ENCODE measurements around the gene CREG2.

CREG2 gene, protein sequence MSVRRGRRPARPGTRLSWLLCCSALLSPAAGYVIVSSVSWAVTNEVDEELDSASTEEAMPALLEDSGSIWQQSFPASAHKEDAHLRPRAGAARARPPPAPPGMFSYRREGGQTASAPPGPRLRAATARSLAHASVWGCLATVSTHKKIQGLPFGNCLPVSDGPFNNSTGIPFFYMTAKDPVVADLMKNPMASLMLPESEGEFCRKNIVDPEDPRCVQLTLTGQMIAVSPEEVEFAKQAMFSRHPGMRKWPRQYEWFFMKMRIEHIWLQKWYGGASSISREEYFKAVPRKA

GRCh38 chr2:101387151-101387834 lies at the start of gene CREG2:
CREG2 (minus strand) TSS chr2:101387503; CDS start chr2:101387457, 46 bp downstream.
- peak within 1 kb of the TSS in 1 of 2 donors; percentile 38 for H3K4me3 ChIP-seq (ENCODE audit: low read depth in 1 of 2, low read length in 2 of 2)
- H3K9ac ChIP-seq (ENCODE audit: low read length), result no peak within 1 kb of the TSS
- H3K4me1 ChIP-seq (ENCODE audit: insufficient read depth, low read length), result no peaks in the 10 kb centered on the region
- H3K27me3 ChIP-seq (ENCODE audit: control insufficient read depth in 1 of 2, insufficient read depth in 2 of 2, low read length in 2 of 2), result peaks cover 19 to 59% of the 10 kb centered on the region in 2 donors
- H3K27ac ChIP-seq (ENCODE audit: low read depth, low read length), result no peak within 1 kb of the TSS
- no peaks in the 10 kb centered on the region for H3K36me3 ChIP-seq (ENCODE audit: insufficient read depth, low read length)
- no peaks in the 10 kb centered on the region for H3K9me3 ChIP-seq (ENCODE audit: low read length)

- Histone ChIP-seq H3K9me3 (ENCODE audit: low read length) (no peaks in the 10 kb centered on the region), H3K36me3 (ENCODE audit: insufficient read depth, low read length) (no peaks in the 10 kb centered on the region), H3K4me3 (ENCODE audit: low read depth in 1 of 2, low read length in 2 of 2) (no peak overlapping the region), H3K9ac (ENCODE audit: low read length) (no peak overlapping the region), H3K27ac (ENCODE audit: low read depth, low read length) (no peak overlapping the region), H3K27me3 (ENCODE audit: control insufficient read depth in 1 of 2, insufficient read depth in 2 of 2, low read length in 2 of 2) (no peaks in the 10 kb centered on the region), H3K4me1 (ENCODE audit: insufficient read depth, low read length) (no peaks in the 10 kb centered on the region)
Measured at GRCh38 chr2:101435001-101435862, 47.9 kb upstream of the CREG2 start.

DNA sequence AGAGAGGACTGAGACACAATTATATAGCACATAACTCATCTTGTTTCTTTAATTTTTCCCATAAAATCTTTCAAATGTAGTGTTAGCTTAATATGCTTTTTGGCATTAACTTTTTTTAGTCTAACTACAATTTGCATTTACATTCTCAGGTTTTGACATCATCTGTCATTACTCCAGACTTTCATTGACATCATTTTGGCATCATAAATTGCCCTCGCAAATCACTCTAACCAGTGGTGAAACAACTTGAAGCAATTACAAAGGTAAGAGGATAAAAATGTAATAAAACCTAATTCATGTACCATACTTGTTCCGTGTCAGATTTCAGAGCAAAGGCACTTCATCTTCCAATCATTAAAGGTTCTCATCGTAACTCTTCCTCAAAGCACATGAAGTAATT lies 46.2 kb upstream of the CREG2 start:
- Histone ChIP-seq H3K4me3 (ENCODE audit: low read depth in 1 of 2, low read length in 2 of 2) (no peak overlapping the region), H3K9me3 (ENCODE audit: low read length) (no peaks in the 10 kb centered on the region), H3K27me3 (ENCODE audit: control insufficient read depth in 1 of 2, insufficient read depth in 2 of 2, low read length in 2 of 2) (no peaks in the 10 kb centered on the region), H3K27ac (ENCODE audit: low read depth, low read length) (no peak overlapping the region), H3K4me1 (ENCODE audit: insufficient read depth, low read length) (no peaks in the 10 kb centered on the region), H3K36me3 (ENCODE audit: insufficient read depth, low read length) (no peaks in the 10 kb centered on the region), H3K9ac (ENCODE audit: low read length) (no peak overlapping the region)

- Histone ChIP-seq H3K4me3 (ENCODE audit: low read depth in 1 of 2, low read length in 2 of 2) (no peak overlapping the region), H3K27ac (ENCODE audit: low read depth, low read length) (no peak overlapping the region), H3K9me3 (ENCODE audit: low read length) (no peaks in the 10 kb centered on the region), H3K36me3 (ENCODE audit: insufficient read depth, low read length) (no peaks in the 10 kb centered on the region), H3K27me3 (ENCODE audit: control insufficient read depth in 1 of 2, insufficient read depth in 2 of 2, low read length in 2 of 2) (no peaks in the 10 kb centered on the region), H3K4me1 (ENCODE audit: insufficient read depth, low read length) (no peaks in the 10 kb centered on the region), H3K9ac (ENCODE audit: low read length) (no peak overlapping the region)
Measured at GRCh38 chr2:101432411-101433181, 45.3 kb upstream of the CREG2 start.

DNA sequence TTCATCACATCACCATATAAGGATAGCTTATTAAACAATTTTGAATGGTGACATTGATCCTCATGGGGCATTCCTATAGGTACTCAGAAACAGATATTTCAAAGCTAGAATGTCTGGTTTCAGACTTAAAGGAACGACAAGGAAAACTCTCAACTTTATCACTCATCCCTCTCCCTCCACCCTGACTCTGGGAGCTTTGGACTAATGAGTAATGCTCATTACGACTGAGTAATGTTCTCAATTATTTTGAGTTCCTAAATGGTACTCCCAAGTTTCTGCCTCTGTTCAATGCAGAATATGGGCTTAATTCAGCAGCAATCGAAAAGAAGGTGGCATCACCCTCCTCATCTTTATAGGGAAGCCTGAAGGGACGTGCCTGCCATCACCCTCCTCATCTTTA lies 44.2 kb upstream of the CREG2 start:
- Histone ChIP-seq H3K9ac (ENCODE audit: low read length) (no peak overlapping the region), H3K36me3 (ENCODE audit: insufficient read depth, low read length) (no peaks in the 10 kb centered on the region), H3K4me3 (ENCODE audit: low read depth in 1 of 2, low read length in 2 of 2) (no peak overlapping the region), H3K9me3 (ENCODE audit: low read length) (no peaks in the 10 kb centered on the region), H3K27me3 (ENCODE audit: control insufficient read depth in 1 of 2, insufficient read depth in 2 of 2, low read length in 2 of 2) (no peaks in the 10 kb centered on the region), H3K27ac (ENCODE audit: low read depth, low read length) (no peak overlapping the region), H3K4me1 (ENCODE audit: insufficient read depth, low read length) (no peaks in the 10 kb centered on the region)

- Histone ChIP-seq H3K4me1 (ENCODE audit: insufficient read depth, low read length) (no peaks in the 10 kb centered on the region), H3K27ac (ENCODE audit: low read depth, low read length) (no peak overlapping the region), H3K9ac (ENCODE audit: low read length) (no peak overlapping the region), H3K36me3 (ENCODE audit: insufficient read depth, low read length) (no peaks in the 10 kb centered on the region), H3K27me3 (ENCODE audit: control insufficient read depth in 1 of 2, insufficient read depth in 2 of 2, low read length in 2 of 2) (no peaks in the 10 kb centered on the region), H3K9me3 (ENCODE audit: low read length) (no peaks in the 10 kb centered on the region), H3K4me3 (ENCODE audit: low read depth in 1 of 2, low read length in 2 of 2) (no peak overlapping the region)
Measured at GRCh38 chr2:101430156-101430555, 42.9 kb upstream of the CREG2 start.

GRCh38 chr2:101429453-101429852 lies 42.1 kb upstream of the CREG2 start:
- no peaks in the 10 kb centered on the region for H3K9me3 ChIP-seq (ENCODE audit: low read length)
- H3K4me3 ChIP-seq (ENCODE audit: low read depth in 1 of 2, low read length in 2 of 2), result no peak overlapping the region
- H3K9ac ChIP-seq (ENCODE audit: low read length), result no peak overlapping the region
- no peaks in the 10 kb centered on the region for H3K27me3 ChIP-seq (ENCODE audit: control insufficient read depth in 1 of 2, insufficient read depth in 2 of 2, low read length in 2 of 2)
- H3K36me3 ChIP-seq (ENCODE audit: insufficient read depth, low read length), result no peaks in the 10 kb centered on the region
- no peak overlapping the region for H3K27ac ChIP-seq (ENCODE audit: low read depth, low read length)
- no peaks in the 10 kb centered on the region for H3K4me1 ChIP-seq (ENCODE audit: insufficient read depth, low read length)

- no peaks in the 10 kb centered on the region for H3K4me1 ChIP-seq (ENCODE audit: insufficient read depth, low read length)
- no peaks in the 10 kb centered on the region for H3K27me3 ChIP-seq (ENCODE audit: control insufficient read depth in 1 of 2, insufficient read depth in 2 of 2, low read length in 2 of 2)
- H3K27ac ChIP-seq (ENCODE audit: low read depth, low read length), result no peak overlapping the region
- no peaks in the 10 kb centered on the region for H3K36me3 ChIP-seq (ENCODE audit: insufficient read depth, low read length)
- no peak overlapping the region for H3K4me3 ChIP-seq (ENCODE audit: low read depth in 1 of 2, low read length in 2 of 2)
- H3K9ac ChIP-seq (ENCODE audit: low read length), result no peak overlapping the region
- no peaks in the 10 kb centered on the region for H3K9me3 ChIP-seq (ENCODE audit: low read length)
Measured at GRCh38 chr2:101428422-101429176, 41.3 kb upstream of the CREG2 start.

DNA sequence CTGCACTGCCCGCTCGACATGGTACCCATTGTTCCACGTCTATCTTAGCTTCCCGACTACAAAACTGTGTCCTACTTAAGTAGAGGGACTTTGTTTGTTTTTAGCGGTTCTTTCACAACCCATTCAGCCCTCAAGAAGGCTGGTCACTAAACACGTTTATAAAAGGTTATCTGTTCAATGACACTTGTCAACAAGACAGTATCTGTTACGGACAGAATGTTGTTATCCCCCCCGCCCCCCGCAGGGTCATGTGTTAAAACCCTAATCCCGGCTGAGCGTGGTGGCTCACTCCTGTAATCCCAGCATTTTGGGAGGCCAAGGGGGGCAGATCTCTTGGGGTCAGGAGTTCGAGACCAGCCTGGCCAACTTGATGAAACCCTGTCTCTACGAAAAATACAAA lies 40.4 kb upstream of the CREG2 start:
- Histone ChIP-seq H3K27me3 (ENCODE audit: control insufficient read depth in 1 of 2, insufficient read depth in 2 of 2, low read length in 2 of 2) (no peaks in the 10 kb centered on the region), H3K9me3 (ENCODE audit: low read length) (no peaks in the 10 kb centered on the region), H3K4me3 (ENCODE audit: low read depth in 1 of 2, low read length in 2 of 2) (no peak overlapping the region), H3K4me1 (ENCODE audit: insufficient read depth, low read length) (no peaks in the 10 kb centered on the region), H3K27ac (ENCODE audit: low read depth, low read length) (no peak overlapping the region), H3K9ac (ENCODE audit: low read length) (no peak overlapping the region), H3K36me3 (ENCODE audit: insufficient read depth, low read length) (no peaks in the 10 kb centered on the region)

DNA sequence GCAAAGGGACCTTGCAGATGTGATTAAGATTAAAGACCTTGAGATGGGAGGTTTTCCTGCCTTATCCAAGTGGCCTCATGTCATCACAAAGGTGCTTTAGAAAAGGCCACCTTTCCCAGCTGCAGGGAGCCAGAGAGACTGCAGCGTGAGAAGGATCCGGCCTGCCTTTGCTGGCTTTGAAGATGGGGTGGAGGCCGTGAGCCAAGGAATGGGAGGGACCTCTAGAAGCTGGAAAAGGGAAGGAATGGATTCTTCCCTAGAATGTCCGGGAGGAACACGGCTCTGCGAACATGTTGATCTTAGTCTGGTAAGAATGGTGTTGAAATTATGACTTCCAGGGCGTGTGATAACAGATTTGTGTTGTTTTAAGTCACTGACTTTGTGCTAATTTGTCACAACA lies 39.9 kb upstream of the CREG2 start:
- H3K9ac ChIP-seq (ENCODE audit: low read length), result no peak overlapping the region
- no peaks in the 10 kb centered on the region for H3K36me3 ChIP-seq (ENCODE audit: insufficient read depth, low read length)
- no peaks in the 10 kb centered on the region for H3K27me3 ChIP-seq (ENCODE audit: control insufficient read depth in 1 of 2, insufficient read depth in 2 of 2, low read length in 2 of 2)
- no peak overlapping the region for H3K4me3 ChIP-seq (ENCODE audit: low read depth in 1 of 2, low read length in 2 of 2)
- no peak overlapping the region for H3K27ac ChIP-seq (ENCODE audit: low read depth, low read length)
- H3K4me1 ChIP-seq (ENCODE audit: insufficient read depth, low read length), result no peaks in the 10 kb centered on the region
- H3K9me3 ChIP-seq (ENCODE audit: low read length), result no peaks in the 10 kb centered on the region

All from muscle layer of colon (tissue), 2 donors.